Middle frontal gyrus (tissue), 1 donor: ENCODE results near the gene TSFM.

Experiments used
- DNase-seq: peaks from one replicate; pipeline ENCODE4 v3.0.0-alpha.2; 2015; ENCODE audit warnings: low spot score; ENCODE audit errors: extremely low spot score

The TSFM gene

GRCh38 chr12:57834086-57834876 lies 51.7 kb downstream of the TSFM start:
- DNase-seq = no peak

DNA sequence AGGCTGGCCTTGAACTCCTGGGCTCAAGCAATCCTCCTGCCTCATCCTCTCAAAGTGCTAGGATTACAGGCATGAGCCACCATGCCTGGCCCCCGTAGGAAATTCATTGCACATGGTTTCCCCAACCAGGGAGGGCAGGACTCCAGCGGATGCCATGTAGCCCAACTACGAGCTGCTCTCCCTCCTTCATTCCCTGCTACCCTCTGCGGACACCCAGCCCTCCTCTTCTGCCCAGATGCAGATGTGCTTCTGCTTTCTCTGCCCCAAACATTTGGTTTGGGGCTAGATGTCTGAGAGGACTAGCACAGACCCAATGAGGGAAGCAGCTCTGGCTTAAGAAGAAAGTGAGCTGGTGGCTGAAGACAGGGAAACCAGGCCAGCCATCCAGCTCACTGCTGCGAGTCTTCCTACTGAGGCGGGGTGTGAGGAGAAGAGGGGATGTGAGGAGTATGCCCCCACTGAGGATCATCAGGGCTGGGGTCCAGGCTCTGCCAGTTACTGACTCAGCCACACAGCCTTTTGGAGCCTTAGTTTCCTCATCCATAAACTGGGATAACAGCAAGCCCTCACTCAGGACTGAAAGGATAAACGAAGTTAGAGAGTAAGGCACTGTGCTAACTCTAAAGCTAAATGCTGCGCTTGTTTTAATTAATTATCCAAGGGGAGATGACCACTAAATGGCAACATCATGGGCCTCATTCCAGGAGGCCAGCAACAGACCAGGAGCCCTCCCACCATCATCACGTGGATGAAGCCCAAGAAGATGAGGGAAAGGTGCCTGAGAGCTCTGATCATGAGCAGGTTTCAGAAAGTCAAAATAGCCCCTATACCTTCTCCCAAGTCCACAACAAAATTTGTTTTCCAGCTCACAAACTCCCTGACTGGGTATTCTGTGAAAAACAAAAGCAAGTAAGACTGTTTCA lies 53.0 kb downstream of the TSFM start:
- DNase-seq = no peak

- no peak for DNase-seq
Observed at GRCh38 chr12:57836442-57837375, 54.1 kb downstream of the TSFM start.

DNA sequence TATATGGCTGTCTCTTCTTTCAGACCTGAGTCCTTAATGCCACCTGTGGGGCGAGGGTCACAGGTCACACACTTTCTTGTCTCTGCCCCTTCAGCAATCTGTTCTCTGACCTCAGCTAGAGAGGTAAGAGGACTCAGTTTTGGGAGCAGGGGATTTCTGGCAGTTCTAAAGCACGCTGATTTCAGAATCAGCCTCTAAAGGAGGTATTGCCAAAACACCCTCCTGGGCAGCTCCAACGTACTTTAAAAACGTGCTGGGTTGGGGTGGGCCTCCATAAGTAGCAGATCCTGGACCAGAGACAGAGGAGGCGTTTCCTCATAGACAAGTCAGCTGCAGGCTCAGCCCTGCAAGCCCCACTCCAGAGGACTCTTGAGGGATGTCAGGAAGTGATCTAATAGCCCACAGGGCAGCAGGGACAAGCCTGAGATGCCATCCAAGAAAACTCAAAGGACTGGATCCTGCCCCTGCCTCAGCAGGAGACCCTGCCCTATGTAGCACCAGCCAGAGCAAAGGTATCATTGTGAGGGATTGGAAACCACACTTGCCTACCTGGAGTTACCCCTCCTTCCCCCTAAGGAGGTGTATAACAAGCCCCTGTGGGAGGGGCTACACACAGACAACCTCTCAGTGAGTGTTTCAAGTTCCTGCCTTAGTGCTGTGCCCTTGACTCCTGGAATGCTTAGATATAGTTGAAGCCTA lies 55.4 kb downstream of the TSFM start:
- no peak for DNase-seq

DNA sequence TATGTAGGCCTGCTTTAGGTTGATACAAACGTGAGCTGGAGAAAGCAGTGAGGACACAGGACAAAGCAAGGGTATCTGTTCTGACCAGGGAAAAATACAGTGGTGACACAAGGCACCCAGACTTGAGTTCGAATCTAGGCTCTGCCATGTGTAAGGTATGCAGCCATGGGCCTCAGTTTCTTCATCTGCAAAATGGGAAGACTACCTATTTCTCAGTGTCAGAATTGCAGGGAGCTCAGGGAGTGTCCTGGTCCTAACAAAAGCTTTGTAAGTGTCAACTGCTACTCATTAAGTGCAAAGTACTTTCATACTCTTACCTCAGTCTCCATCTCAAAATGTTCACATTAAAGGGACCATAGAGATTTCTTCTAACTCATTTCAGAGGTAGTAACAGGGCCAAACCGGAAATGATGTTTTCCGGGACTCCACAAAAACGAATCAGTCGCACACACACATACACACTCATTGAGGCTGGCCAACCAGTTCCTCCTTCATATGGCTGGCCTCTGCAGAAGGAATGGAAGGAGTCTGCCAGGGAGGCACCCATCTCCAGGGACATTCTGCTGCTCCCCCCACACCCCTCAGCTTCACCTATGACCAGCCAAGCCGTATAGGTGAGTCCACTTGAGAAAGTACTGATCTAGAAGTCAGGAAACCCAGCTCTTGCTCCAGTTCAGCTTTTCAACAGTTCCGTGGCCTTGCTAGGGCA lies 56.2 kb downstream of the TSFM start:
- DNase-seq = no peak

DNA sequence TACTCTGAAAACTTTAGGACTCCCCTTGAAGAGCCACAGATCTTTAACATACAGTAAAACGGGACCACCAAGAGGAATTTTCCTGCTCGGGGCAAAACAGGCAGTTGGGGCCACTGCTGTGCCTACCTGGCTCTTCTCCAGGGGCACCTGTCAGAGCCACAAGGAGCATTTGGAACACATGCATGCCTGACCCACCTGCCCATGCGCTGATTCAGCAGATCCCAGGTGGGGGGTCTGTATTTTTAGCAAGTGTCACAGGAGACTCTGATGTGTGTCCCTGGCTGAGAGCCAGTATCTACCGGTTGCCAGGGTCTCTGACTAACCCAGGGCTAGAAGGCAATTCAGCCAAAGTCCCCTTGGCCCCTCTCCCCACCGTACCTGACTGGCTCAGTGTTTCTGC lies 57.4 kb downstream of the TSFM start:
- DNase-seq = no peak

DNA sequence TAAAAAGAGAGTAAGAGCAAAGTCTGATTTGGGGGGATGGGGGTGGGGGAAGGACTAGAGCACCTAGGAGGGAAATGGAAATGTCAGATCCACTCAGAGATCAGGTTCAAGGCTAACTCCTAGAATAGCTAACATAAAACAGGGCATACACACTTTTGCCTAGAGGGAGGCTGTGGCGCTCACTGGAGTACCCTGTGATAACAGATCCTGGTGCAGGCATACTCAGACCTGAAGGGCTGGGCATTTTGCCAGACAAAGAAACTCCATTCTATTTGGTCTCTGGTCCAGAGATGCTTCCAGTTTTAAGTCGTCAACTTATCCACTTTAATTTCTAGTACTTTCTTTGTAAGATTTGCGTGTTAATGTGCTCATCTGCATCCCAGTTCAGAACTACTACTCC lies 58.1 kb downstream of the TSFM start:
- DNase-seq = no peak

DNA sequence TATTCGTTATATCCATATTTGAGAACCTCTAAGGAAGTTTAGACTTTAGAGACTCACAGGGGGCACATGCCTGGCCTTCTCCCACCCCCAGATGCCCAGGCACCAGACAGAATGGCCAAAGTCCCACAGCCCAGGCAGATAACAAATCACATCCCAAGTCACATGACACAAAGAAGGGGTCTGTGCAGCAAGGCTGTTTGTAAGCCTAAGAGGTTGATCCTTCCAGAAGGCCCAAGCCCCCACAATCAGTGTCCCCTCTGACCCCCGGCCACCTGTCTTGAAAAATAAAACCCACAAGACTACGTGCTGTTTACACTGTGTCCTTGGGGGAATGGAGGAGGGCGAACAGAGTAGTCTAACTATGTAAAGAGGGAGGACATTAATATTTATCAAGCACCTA lies 58.9 kb downstream of the TSFM start:
- no peak for DNase-seq

GRCh38 chr12:57842342-57843294 lies 60.0 kb downstream of the TSFM start:
- DNase-seq = no peak

DNA sequence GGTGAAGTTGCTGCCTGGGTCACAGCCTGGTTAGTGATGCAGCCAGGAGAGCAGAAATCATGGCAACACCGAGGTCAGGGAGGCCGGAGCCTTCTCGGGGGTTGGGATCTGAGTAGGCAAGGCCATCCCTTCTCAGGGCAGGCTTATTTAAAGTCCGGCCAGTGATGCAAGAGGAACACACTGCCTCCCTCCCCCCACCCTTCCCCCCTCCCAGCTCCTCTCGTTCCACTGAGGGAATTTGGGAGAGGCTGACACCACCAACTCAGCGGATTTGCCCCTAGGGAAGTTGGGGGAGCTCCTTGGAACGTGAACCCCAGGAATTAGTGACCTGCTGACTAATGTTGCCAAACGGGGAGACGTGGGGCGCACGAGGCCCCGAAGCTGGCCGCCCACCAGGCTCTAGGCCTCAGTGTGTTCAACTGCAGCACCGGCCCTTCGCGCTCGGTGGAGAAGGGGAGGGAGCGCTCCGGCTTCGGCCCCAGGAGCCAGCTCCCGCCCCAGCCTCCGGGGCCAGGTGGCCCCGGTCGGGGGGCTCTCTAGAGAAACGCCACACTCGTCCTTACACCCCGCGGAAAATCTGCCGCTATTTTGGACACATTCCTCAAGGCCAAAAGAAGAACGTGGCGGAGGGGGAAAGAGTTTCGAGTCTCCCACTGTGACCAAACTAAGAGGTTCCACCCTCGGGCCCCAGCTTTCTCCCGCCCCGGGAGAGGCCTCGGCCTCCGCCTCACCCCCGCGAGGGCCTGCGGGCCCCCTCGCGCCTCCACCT lies 62.3 kb downstream of the TSFM start:
- no peak for DNase-seq

DNA sequence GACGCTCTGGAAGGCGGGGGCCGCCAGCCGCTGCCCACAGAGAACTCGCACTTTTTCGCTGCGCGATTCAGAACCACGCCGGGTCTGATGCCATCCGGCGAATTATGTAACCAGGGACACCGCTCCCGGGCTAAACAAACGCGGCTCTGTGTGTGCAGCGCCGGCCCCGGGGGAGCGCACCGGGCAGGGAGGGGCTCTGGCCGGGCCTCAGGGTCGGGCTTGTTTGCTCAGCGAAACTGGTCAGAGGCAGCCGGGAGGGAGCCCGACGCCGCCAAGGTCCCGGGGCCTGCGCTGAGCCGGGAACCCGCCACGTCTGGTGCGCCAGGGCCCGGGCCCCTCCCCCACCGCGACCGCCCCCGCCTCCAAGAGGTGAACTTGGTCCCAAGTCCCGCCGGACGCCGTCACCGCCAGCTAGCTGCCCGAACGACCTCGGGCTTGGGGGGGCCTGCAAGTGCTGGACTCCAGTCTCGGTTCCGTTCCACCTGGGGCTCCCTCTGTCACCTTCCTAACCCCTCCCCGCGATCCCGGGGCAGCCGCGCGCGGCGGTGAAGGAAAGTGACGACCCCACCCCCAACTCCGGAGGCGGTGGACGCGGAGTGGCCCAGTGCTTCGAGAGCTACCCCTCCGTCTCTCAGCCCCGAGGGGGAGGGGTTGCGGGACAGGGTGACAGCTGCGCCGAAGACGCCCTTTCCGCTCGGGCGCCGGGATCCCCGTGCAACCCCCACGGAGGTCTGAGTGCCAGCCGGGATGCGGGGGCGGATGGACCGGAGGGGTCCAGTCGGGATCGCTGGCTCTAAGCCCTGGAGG lies 63.1 kb downstream of the TSFM start:
- DNase-seq = no peak

DNA sequence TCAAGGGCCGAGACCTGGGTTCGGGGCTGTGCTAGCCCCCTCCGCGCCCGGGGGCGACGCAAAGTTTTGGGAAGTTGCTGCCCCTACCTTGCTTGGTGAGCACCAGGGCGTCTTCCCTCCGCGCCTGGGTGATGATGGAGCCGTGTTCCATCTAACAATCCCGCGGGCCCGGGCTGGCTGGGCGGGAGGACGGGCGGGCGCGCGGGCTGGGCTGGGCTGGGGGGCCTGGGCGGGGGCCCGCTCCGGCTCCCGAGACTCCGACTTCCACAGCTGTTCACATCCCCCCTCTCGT lies 63.6 kb downstream of the TSFM start:
- no peak for DNase-seq

DNA sequence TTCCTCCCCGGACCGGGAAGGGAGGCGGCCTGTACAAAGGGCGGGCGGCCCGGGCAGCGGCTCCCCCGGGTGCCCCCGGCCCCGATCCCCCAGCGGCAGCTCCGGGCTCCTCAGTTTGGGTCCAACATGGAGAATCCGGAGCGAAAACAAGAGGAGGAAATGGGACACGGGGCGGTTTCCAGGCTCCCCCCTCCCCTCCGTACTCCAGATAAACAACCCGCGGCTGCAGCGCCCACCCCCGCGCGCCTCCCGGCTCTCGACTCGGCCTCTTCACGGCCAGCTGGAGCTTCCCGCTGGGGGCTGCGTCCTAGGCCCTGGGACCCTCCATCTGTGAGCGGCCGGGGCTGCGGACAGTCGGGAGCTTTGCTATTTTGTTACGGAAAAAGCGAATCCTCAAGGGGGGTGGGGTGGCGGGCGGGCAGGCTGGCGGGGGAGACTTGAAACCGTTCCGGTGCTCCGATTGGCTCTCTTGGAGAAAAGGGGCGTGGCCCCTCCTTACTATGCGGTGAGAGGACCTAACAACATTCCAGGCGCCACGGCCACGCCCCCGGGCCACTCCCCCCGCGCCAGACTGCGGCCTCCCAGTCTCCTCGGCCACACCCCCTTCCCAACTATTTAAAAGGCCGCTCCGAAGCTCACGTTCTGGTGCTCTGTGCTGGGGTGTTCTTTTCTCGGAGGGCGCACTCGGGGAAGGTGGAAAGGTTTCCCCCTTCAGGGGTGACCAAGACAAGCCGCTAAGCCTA lies 64.2 kb downstream of the TSFM start, which contains the start of gene CTDSP2:
Gene CTDSP2, minus strand, starts transcription at position 153 of the 743 bp plus-strand sequence. CDS start 294 bp downstream, outside the sequence.
- DNase-seq = peak; percentile 95
